Activated CD4-positive, alpha-beta T cell treated with anti-CD3 and anti-CD28 coated beads for 36 hours (primary cell): Measurements from ENCODE around the gene NINJ1. TPM values are rescaled to one million over a fixed set of nuclear protein-coding genes. Genes with fewer than 3 reads are reported as not detected.
"Not testable (repeated sequence)": the region's sequence is repeated elsewhere in the genome, so short reads cannot be mapped to it uniquely, and the experiment has no call there.

Source experiments
- ATAC-seq: fragments of 200-7000 bp; cut with Tn5 transposase; one replicate; pipeline ENCODE4 v1.10.0; 2021; ENCODE audit warnings: mild to moderate bottlenecking, moderate library complexity
- CTCF ChIA-PET: fragments of 350-600 bp; sonication (Branson Sonifier 250); formaldehyde crosslinking; loops from one replicate; lab custom pipeline; 2021; ENCODE audit warnings: antibody characterized with exemption; lab: Charles Lee
- POLR2A ChIA-PET: fragments of 350-600 bp; sonication (Branson Sonifier 250); formaldehyde crosslinking; loops from one replicate; lab custom pipeline; 2021; ENCODE audit warnings: antibody characterized with exemption, inconsistent platforms; lab: Charles Lee
- DNase-seq: peaks from one replicate; pipeline ENCODE4 v3.0.0-alpha.2; 2020
- H3K27ac Mint-ChIP-seq: one replicate; pipeline ENCODE4 v1.8.0; 2021; ENCODE audit warnings: mixed read lengths
- H3K27me3 Mint-ChIP-seq: one replicate; pipeline ENCODE4 v1.8.0; 2021; ENCODE audit warnings: mixed read lengths
- H3K36me3 Mint-ChIP-seq: one replicate; pipeline ENCODE4 v1.8.0; 2021; ENCODE audit warnings: low read depth, mixed read lengths
- H3K4me1 Mint-ChIP-seq: one replicate; pipeline ENCODE4 v1.8.0; 2021; ENCODE audit warnings: mixed read lengths
- H3K4me3 Mint-ChIP-seq: one replicate; pipeline ENCODE4 v1.8.0; 2021; ENCODE audit warnings: mild to moderate bottlenecking, moderate library complexity, mixed read lengths
- H3K9me3 Mint-ChIP-seq: one replicate; pipeline ENCODE4 v1.8.0; 2021; ENCODE audit warnings: low read depth, mixed read lengths
- intact Hi-C, 2 experiments: fragments of 100-400 bp; cut with DNase I in 1 of 2; cut with micrococcal nuclease in 1 of 2; formaldehyde crosslinking; loops; one replicate each; pipeline versions ENCODE4 v1.14.2 to v1.15.1; 2022 to 2024; cut with DNase I, micrococcal nuclease
- total RNA-seq, 2 experiments: library from RNA; stranded (reverse); gene quantifications; one replicate each; pipeline ENCODE4 v1.2.3, GENCODE V29; 2021

NINJ1 gene
- total RNA-seq, 2 experiments from 2014 or later = 77.4 to 108 TPM

DNA sequence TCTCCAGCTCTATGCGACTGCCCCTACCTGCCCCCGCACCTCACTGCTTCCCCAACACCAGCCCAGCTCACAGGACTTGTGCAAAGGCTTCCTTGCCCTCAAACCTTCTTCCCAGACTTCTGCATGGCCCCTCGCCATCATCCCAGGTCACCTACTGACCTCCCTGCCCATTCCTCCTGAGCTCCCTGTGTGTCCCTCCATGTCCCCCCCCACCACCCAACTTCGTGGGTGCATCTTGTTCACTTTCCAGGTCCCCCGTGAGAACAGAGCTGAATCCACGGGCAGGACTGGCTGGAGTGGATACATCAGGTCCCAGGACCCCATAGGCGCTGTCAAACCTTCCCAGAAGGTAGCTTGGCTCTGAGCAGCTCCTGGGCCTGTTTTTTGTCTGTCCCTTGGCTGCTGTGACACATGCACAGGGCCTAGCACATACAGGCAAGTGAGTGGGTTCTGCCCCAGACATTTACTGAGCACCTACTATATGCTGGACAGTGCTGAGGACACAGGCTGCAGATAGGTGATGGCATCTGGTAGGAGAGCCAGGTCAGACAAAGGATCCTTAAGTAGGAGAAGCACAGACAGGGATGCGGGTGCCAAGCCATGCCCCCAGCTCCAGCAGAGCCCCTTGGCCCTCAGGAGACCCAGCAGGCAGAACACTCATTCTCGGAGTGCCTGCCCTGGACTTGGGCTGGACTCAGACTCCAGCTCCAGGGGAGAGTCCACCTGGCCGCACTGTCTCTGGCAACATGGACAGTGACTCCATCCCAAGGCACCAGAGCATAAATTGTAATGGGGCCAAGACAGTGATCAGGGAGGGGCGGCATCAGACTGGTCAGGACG lies 15.0 kb downstream of the NINJ1 start:
- H3K27me3 Mint-ChIP-seq = no peaks in the 10 kb centered on the region
- peaks cover 18% of the 10 kb centered on the region for H3K36me3 Mint-ChIP-seq
- ChIA-PET POLR2A (interaction anchor here (0.6 to 1.3 kb wide), 2 partner anchors 55 to 66 kb away, joined by 5 to 6 read pairs; no protein-coding TSS in a partner anchor), CTCF (interaction anchor here (0.7 to 2.2 kb wide), 4 partner anchors 9 to 959 kb away, joined by 3 to 18 read pairs (median 4); no protein-coding TSS in a partner anchor)
- ATAC-seq = no peak
- DNase-seq = no peak
- intact Hi-C loops = no loop called here
- peaks cover 22% of the 10 kb centered on the region for H3K4me1 Mint-ChIP-seq
- peak overlapping the region; percentile 73 for H3K27ac Mint-ChIP-seq
- no peaks in the 10 kb centered on the region for H3K9me3 Mint-ChIP-seq
- H3K4me3 Mint-ChIP-seq = peak overlapping the region; percentile 0

DNA sequence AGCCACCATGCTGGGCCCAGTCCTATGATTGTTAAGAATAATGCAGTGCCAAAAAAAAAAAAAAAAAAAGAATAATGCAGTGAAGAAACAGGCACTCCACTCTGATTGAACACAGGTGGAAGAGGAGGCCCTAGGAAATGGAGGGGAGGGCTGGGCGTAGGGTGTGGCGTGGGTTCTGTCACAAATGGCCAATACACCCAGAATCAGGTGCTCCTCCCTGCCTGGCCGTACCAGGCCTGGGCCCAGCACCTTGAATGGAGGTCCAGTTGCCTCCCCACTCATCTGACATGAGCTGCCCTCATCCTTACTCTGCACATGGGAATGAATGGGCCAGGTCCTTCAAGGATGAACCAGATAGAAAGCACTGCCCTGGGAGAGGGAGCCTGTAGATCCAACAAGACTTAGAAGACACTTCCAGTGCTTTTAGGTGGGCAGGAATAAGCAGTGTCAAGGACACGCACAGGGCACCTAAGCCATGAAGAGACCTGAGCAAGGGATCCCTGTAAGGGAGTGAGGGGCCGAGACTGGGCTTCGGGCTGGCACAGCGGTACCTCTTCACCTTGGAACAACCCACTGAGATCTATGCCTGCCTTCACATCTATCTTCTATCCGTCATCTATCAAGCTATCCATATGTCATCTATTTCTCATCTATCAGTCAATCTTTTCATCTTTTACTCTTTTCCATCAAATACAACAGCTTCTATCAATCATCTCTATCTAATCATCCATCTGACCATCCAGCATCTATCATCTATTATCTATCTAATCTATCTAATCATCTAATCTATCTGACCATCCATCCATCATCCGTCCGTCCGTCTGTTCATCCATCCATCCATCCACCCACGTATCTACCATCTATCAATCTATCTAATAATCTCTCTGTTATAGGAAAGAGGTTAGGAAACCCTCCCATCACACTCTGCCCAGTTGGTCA lies 15.9 kb downstream of the NINJ1 start:
- H3K4me3 Mint-ChIP-seq = peak overlapping the region; percentile 0
- H3K9me3 Mint-ChIP-seq = no peaks in the 10 kb centered on the region
- H3K27ac Mint-ChIP-seq = no peak overlapping the region
- ATAC-seq (no peak), DNase-seq (peak; percentile 6)
- POLR2A ChIA-PET = no interaction called here
- peaks cover 22% of the 10 kb centered on the region for H3K4me1 Mint-ChIP-seq
- CTCF ChIA-PET = interaction anchor here (0.6 to 2.2 kb wide), 2 partner anchors 9 to 61 kb away, joined by 3 to 18 read pairs; no protein-coding TSS in a partner anchor
- intact Hi-C loops = no loop called here
- H3K36me3 Mint-ChIP-seq = peaks cover 14% of the 10 kb centered on the region
- no peaks in the 10 kb centered on the region for H3K27me3 Mint-ChIP-seq

DNA sequence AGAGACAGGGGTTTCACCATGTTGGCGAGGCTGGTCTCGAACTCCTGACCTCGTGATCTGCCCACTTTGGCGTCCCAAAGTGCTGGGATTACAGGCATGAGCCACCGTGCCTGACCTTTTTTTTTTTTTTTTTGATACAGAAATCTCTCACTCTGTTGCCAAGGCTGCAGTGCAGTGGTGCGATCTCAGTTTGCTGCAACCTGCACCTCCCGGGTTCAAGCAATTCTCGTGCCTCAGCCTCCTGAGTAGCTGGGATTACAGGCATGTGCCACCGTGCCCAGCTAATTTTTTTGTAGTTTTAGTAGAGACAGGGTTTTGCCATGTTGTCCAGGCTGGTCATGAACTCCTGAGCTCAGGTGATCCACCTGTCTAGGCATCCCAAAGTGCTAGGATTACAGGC lies 16.5 kb downstream of the NINJ1 start:
- Mint-ChIP-seq H3K36me3 (peaks cover 11% of the 10 kb centered on the region), H3K4me1 (peaks cover 22% of the 10 kb centered on the region)
- intact Hi-C loops, H3K27ac Mint-ChIP-seq, H3K4me3 Mint-ChIP-seq, H3K9me3 Mint-ChIP-seq, ATAC-seq, DNase-seq, H3K27me3 Mint-ChIP-seq: not testable (repeated sequence)
- ChIA-PET POLR2A (interaction anchor here (0.7 kb wide), 1 partner anchor 306 kb away, joined by 3 read pairs; no protein-coding TSS in a partner anchor), CTCF (interaction anchor here (0.6 kb wide), 2 partner anchors 16 to 62 kb away, joined by 3 read pairs; no protein-coding TSS in a partner anchor)

DNA sequence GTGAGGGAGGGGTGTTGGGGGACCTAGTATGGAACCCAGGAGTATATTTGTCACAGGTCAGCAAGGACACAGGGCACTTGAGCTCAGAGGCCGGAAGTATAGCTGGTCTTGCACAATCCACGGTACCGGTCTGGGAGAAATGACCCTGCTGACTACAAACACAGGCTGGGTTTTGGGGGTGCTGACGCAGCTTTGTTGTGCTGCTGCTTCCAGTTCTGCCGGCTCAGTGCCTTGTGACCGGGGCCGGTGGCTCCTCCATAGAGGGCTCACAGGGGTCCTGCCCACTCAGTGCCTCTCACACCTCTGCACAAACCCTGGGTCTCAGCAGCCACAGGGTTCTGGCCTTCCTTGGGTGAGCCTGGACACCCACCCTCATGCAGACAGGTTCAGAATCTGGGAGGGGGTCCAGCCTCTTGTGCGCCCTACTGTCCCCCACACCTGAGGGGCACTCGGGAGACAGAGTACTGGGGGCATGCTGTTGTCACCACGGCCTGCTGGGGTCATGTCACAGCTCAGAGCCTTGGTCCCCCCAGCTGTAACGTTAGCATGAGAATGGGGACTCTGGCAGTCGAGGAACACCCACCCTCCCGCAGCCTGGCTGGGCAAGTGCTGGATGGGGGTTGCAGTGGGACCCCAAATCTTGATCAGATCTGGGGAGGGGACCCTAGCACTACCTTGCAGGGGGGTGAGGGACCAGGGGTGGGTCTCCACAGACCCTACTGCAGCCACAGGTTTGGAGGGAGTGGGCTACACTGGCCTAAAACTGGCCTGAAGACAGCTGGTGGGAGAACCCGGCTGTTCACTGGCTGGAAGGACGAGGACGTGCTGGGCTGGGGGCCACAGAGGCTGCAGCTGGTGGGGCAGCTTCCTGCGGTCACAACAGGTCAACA lies 17.7 kb downstream of the NINJ1 start:
- Mint-ChIP-seq H3K4me1 (peaks cover 22% of the 10 kb centered on the region), H3K27me3 (no peaks in the 10 kb centered on the region), H3K27ac (no peak overlapping the region), H3K36me3 (peaks cover 10% of the 10 kb centered on the region), H3K9me3 (no peaks in the 10 kb centered on the region), H3K4me3 (no peak overlapping the region)
- intact Hi-C loops = no loop called here
- ATAC-seq (no peak), DNase-seq (peak; percentile 10)
- ChIA-PET CTCF (interaction anchor here (1.0 kb wide), 1 partner anchor 10 kb away, joined by 5 read pairs; no protein-coding TSS in a partner anchor), POLR2A (no interaction called here)

DNA sequence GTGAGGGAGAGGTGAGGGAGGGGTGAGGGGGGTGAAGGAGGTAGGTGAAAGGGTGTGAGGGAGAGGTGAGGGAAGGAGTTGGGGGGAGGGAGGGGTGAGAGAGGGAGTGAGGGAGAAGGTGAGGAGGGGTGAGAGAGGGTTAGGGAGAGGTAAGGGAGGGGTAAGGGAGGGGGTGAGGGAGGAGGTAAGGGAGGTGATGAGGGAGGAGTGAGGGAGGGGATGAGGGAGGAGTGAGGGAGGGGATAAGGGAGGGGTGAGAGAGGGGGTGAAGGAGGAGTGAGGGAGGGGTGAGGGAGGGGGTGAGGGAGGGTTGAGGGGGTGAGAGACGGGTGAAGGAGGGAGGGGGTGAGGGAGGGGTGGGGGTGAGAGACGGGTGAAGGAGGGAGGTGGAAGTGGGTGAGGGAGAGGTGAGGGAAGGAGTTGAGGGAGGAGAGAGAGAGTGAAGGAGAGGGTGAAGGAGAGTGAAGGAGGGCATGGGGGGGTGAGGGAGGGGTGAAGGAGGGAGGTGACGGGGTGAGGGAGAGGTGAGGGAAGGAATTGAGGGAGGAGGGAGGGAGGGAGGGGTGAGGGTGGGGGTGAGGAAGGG lies 18.5 kb downstream of the NINJ1 start:
- peaks cover 18% of the 10 kb centered on the region for H3K4me1 Mint-ChIP-seq
- H3K36me3 Mint-ChIP-seq = peaks cover 16% of the 10 kb centered on the region
- ATAC-seq (no peak), DNase-seq (no peak)
- ChIA-PET POLR2A (no interaction called here), CTCF (no interaction called here)
- H3K4me3 Mint-ChIP-seq = no peak overlapping the region
- intact Hi-C loops = no loop called here
- no peak overlapping the region for H3K27ac Mint-ChIP-seq
- H3K9me3 Mint-ChIP-seq = no peaks in the 10 kb centered on the region
- H3K27me3 Mint-ChIP-seq = no peaks in the 10 kb centered on the region

DNA sequence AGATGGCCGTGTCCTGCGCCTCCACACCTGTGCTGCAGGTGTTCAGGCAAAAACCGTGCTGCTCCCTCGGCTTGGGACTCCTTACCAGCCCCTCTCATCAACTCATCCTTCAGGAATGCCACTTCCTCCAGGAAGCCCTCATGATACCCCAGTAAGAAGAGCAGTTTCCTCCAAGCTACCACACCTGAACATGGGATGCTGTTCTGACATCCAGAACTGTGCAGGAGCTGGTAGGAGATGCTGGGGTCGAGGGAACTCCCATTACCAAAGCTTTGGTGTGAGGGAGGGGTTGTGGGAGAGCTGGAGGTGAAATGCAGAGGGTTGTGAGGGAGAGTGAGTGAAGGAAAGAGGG lies 19.1 kb downstream of the NINJ1 start:
- Mint-ChIP-seq H3K4me3 (no peak overlapping the region), H3K27ac (no peak overlapping the region), H3K4me1 (peaks cover 12% of the 10 kb centered on the region), H3K27me3 (no peaks in the 10 kb centered on the region), H3K36me3 (peaks cover 11% of the 10 kb centered on the region), H3K9me3 (no peaks in the 10 kb centered on the region)
- ChIA-PET CTCF (no interaction called here), POLR2A (no interaction called here)
- ATAC-seq (no peak), DNase-seq (no peak)
- intact Hi-C loops = no loop called here

DNA sequence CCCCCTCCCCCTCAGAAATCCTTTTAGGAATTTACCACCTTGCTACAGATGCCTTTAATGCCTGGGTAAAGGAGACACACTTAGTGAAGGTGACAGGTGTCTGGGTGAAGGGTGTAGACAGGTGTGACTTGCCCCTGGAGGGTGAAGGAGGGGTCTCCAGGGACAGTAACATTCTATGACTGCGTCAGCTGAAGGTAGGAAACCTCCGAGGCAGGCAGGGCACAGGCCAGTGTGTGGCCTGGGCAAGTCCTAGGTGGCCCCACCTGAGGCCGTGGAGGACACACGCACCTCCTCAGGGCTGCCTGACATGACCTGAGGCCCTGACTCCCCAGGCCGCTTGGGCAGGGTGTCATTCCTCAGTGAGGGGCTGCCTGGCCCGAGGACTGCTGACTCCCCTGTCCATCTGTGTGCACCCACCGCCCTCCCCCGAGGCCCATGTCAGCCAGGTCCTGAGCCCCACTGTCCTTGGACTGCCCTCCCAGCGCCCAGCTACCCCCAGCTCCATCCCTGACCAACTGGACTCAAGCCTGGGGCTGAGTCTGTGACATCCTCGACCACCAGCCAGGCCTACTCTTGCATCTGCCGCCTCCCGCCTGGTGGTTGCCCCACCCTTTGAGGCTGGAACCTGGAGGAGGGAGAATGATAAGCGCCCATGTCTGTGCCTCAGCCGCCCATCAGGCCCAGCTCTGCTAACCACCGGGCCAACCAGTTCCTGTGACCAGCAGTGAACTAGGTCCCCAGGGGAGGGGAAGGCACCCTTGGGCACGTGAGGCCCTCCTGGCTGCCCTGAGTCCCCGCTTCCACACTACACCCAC lies 19.7 kb downstream of the NINJ1 start:
- peaks cover 8% of the 10 kb centered on the region for H3K36me3 Mint-ChIP-seq
- H3K27me3 Mint-ChIP-seq = no peaks in the 10 kb centered on the region
- ChIA-PET CTCF (no interaction called here), POLR2A (no interaction called here)
- peaks cover 6% of the 10 kb centered on the region for H3K4me1 Mint-ChIP-seq
- H3K4me3 Mint-ChIP-seq = no peak overlapping the region
- DNase-seq (peak; percentile 6), ATAC-seq (no peak)
- no peak overlapping the region for H3K27ac Mint-ChIP-seq
- H3K9me3 Mint-ChIP-seq = no peaks in the 10 kb centered on the region
- intact Hi-C loops = no loop called here

DNA sequence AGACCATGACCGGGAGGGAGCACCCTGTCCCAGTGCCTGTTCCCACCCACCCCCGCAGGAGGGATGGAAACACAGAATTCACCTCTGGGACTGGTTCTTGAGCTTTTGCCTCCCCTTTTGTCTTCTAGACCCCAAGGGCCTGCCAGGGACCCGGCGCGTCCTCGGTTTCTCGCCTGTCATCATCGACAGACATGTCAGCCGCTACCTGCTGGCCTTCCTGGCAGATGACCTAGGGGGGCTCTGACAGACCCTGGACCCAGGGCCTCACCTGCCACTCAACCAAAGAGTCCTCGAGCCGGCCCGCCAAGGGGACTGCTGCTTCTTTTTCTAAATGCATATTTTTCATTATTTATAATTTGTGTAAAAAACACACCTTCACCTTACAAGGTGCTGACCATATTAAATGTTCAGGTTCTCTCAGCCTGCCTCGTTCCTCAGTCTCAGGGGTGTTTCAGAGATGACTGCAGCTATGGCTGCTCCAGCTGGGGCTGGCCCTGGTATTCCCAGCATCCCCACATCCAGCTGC lies 21.1 kb downstream of the NINJ1 start:
- no peak overlapping the region for H3K4me3 Mint-ChIP-seq
- H3K9me3 Mint-ChIP-seq = no peaks in the 10 kb centered on the region
- H3K27me3 Mint-ChIP-seq = no peaks in the 10 kb centered on the region
- no peak for DNase-seq
- ChIA-PET POLR2A (no interaction called here), CTCF (interaction anchor here (0.6 to 1.7 kb wide), 2 partner anchors 48 to 503 kb away, joined by 3 to 5 read pairs; no protein-coding TSS in a partner anchor)
- ATAC-seq = no peak
- H3K27ac Mint-ChIP-seq = no peak overlapping the region
- intact Hi-C loops = no loop called here
- peaks cover 18% of the 10 kb centered on the region for H3K4me1 Mint-ChIP-seq
- peaks cover 12% of the 10 kb centered on the region for H3K36me3 Mint-ChIP-seq

DNA sequence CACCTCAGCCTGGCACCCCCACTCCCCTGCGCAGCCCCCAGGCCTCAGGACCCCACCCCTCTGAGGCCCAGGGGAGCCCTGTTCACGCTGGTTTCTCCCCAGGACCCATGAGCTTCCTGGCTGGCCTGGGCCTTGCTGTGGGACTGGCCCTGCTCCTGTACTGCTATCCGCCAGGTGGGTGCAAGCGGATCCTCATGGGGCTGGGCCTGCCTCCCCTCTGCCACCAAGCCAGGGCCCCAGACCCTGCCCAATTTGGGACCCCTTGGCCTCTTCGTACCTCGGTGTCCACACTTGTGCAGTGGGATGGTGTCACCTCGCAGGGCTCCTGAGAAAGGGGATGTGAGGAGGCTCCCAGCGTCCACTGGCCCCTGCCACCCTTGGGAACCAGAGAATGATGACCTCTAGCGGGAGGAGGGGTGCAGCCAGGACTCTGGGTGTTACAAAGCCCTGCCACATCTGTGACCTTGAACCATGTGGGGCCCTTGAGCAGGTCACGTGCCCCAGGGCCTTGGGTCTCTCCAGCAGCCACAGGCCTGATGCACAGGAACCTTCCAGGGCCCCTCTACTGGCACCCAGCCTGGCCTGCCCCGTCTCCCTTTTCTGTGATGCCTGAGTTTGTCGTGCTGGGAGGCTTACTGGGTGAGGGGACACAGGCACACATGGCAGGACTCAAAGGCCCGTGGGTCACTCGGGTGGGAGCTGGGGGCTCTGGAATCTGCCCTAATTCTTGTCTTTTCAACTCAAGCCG lies 21.8 kb downstream of the NINJ1 start:
- no peak for DNase-seq

More for the DNA sequence above, 21.8 kb downstream of the NINJ1 start:
- Mint-ChIP-seq H3K27me3 (no peaks in the 10 kb centered on the region), H3K4me3 (no peak overlapping the region), H3K9me3 (no peaks in the 10 kb centered on the region), H3K27ac (no peak overlapping the region), H3K4me1 (peaks cover 23% of the 10 kb centered on the region), H3K36me3 (peaks cover 14% of the 10 kb centered on the region)
- ChIA-PET CTCF (interaction anchor here (0.6 to 1.7 kb wide), 3 partner anchors 8 to 504 kb away, joined by 3 to 5 read pairs (median 4); no protein-coding TSS in a partner anchor), POLR2A (no interaction called here)
- intact Hi-C loops = no loop called here
- ATAC-seq = no peak
